Measurements from ENCODE around the gene TFE3. TPM values are rescaled to one million over a fixed set of nuclear protein-coding genes. Genes with fewer than 3 reads are reported as not detected.

Gene TFE3
- total RNA-seq, 1 experiment from 2014 or later = 35.1 TPM

- DNase-seq = no peak
- H3K36me3 Mint-ChIP-seq (ENCODE audit: insufficient read depth, unreplicated experiment) = peaks cover 17% of the 10 kb centered on the region
- H3K27ac Mint-ChIP-seq (ENCODE audit: unreplicated experiment) = no peak overlapping the region
- no peak for TF ChIP-seq CTCF (IDR thresholded peaks at IDR 0.05; ENCODE audit: unreplicated experiment)
- no peak overlapping the region for H3K4me3 Mint-ChIP-seq (ENCODE audit: low read depth, unreplicated experiment)
- H3K4me1 Mint-ChIP-seq (ENCODE audit: low read depth, unreplicated experiment) = peaks cover under 1% of the 10 kb centered on the region
- no peaks in the 10 kb centered on the region for H3K27me3 Mint-ChIP-seq (ENCODE audit: unreplicated experiment)
- CTCF ChIA-PET = no interaction called here
- intact Hi-C loops (cut with micrococcal nuclease; ENCODE audit: unreplicated experiment) = no loop called here
- BruUV-seq (replicated peaks) = no TSS peak
- H3K9me3 Mint-ChIP-seq (ENCODE audit: low read depth, unreplicated experiment) = no peaks in the 10 kb centered on the region
Observed at GRCh38 chrX:49066690-49067089, 23.5 kb upstream of the TFE3 start.

DNA sequence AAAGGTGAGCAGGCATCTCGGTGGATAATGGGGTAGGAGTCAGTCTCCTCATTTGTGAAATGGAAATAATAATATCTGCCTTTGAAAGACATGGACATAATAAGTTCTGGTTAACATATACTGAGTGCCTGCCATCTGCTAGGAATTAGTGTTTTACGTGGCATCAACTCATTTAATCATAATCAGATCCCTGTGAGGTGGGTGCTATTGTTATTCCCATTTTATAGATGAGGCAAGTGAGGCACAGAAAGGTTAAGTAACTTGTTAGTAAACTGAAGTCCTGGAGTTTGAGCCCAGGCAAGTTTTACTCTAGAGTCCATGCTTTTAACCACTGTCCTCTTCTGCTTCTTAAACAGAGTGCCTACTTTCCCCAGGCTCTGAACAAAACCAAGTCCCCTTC, 23.1 kb upstream of the TFE3 start:
- DNase-seq = no peak
- no peaks in the 10 kb centered on the region for H3K9me3 Mint-ChIP-seq (ENCODE audit: low read depth, unreplicated experiment)
- peaks cover 4% of the 10 kb centered on the region for H3K4me1 Mint-ChIP-seq (ENCODE audit: low read depth, unreplicated experiment)
- no peak overlapping the region for H3K4me3 Mint-ChIP-seq (ENCODE audit: low read depth, unreplicated experiment)
- no peak overlapping the region for H3K27ac Mint-ChIP-seq (ENCODE audit: unreplicated experiment)
- no peak for TF ChIP-seq CTCF (IDR thresholded peaks at IDR 0.05; ENCODE audit: unreplicated experiment)
- H3K27me3 Mint-ChIP-seq (ENCODE audit: unreplicated experiment) = no peaks in the 10 kb centered on the region
- BruUV-seq (replicated peaks) = no TSS peak
- intact Hi-C loops (cut with micrococcal nuclease; ENCODE audit: unreplicated experiment) = no loop called here
- CTCF ChIA-PET = no interaction called here
- peaks cover 17% of the 10 kb centered on the region for H3K36me3 Mint-ChIP-seq (ENCODE audit: insufficient read depth, unreplicated experiment)

- no peaks in the 10 kb centered on the region for H3K27me3 Mint-ChIP-seq (ENCODE audit: unreplicated experiment)
- no peak overlapping the region for H3K4me3 Mint-ChIP-seq (ENCODE audit: low read depth, unreplicated experiment)
- H3K27ac Mint-ChIP-seq (ENCODE audit: unreplicated experiment) = no peak overlapping the region
- CTCF ChIA-PET = no interaction called here
- H3K36me3 Mint-ChIP-seq (ENCODE audit: insufficient read depth, unreplicated experiment) = peaks cover 19% of the 10 kb centered on the region
- intact Hi-C loops (cut with micrococcal nuclease; ENCODE audit: unreplicated experiment) = no loop called here
- no TSS peak for BruUV-seq (replicated peaks)
- no peak for TF ChIP-seq CTCF (IDR thresholded peaks at IDR 0.05; ENCODE audit: unreplicated experiment)
- no peaks in the 10 kb centered on the region for H3K9me3 Mint-ChIP-seq (ENCODE audit: low read depth, unreplicated experiment)
- H3K4me1 Mint-ChIP-seq (ENCODE audit: low read depth, unreplicated experiment) = peaks cover 9% of the 10 kb centered on the region
- DNase-seq = no peak
Observed at GRCh38 chrX:49064735-49065134, 21.6 kb upstream of the TFE3 start.

DNA sequence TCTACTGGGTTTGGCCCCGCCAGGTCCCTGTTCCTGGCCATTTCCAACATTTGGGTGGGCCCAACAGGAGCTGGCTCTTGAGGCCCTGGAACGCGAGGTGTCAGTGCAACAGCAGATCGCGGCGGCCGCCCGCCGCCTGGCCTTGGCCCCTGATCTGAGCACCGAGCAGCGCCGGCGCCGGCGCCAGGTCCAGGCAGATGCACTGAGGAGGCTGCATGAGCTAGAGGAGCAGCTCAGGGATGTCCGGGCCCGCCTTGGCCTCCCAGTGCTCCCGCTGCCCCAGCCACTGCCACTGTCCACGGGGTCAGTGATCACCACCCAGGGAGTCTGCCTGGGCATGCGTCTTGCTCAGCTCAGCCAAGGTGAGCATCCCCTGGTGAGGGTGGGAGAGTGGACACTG, 21.1 kb upstream of the TFE3 start:
- BruUV-seq (replicated peaks) = no TSS peak
- DNase-seq = no peak
- no peak overlapping the region for H3K4me3 Mint-ChIP-seq (ENCODE audit: low read depth, unreplicated experiment)
- peaks cover 23% of the 10 kb centered on the region for H3K36me3 Mint-ChIP-seq (ENCODE audit: insufficient read depth, unreplicated experiment)
- CTCF ChIA-PET = interaction anchor here (0.7 kb wide), 1 partner anchor 17 kb away, joined by 3 read pairs; no protein-coding TSS in a partner anchor
- H3K9me3 Mint-ChIP-seq (ENCODE audit: low read depth, unreplicated experiment) = no peaks in the 10 kb centered on the region
- H3K27ac Mint-ChIP-seq (ENCODE audit: unreplicated experiment) = no peak overlapping the region
- no peaks in the 10 kb centered on the region for H3K27me3 Mint-ChIP-seq (ENCODE audit: unreplicated experiment)
- no peak for TF ChIP-seq CTCF (IDR thresholded peaks at IDR 0.05; ENCODE audit: unreplicated experiment)
- intact Hi-C loops (cut with micrococcal nuclease; ENCODE audit: unreplicated experiment) = no loop called here
- H3K4me1 Mint-ChIP-seq (ENCODE audit: low read depth, unreplicated experiment) = peaks cover 9% of the 10 kb centered on the region
